Measurements from ENCODE around the gene ATXN10.
"Not testable (repeated sequence)": the region's sequence is repeated elsewhere in the genome, so short reads cannot be mapped to it uniquely, and the experiment has no call there.

Gene ATXN10

GRCh38 chr22:45784357-45785277, 113.0 kb downstream of the ATXN10 start:
- no peak for DNase-seq (ENCODE audit: low read depth in 3 of 3)

- DNase-seq (ENCODE audit: low read depth in 3 of 3) = no peak
Observed at GRCh38 chr22:45785458-45785857, 113.8 kb downstream of the ATXN10 start.

DNA sequence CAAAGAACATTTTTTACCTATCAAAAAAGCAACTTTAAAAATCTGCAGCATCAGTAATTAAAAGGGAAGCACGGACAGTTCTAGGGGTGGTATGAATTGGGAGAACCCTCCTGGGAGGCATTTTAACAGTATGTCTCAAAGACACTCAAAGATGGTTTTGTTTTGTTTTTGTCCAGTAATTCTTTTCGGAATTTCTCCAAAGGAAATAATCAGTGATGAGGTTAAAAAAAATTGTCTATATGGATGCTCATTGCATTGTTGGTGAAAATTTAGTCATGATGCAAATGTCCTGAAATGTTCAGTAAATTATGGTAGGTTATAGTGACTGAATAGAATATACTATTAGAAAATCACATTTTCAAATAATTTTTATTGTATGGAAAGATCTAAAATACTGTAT, 115.1 kb downstream of the ATXN10 start:
- DNase-seq (ENCODE audit: low read depth in 3 of 3) = no peak

DNA sequence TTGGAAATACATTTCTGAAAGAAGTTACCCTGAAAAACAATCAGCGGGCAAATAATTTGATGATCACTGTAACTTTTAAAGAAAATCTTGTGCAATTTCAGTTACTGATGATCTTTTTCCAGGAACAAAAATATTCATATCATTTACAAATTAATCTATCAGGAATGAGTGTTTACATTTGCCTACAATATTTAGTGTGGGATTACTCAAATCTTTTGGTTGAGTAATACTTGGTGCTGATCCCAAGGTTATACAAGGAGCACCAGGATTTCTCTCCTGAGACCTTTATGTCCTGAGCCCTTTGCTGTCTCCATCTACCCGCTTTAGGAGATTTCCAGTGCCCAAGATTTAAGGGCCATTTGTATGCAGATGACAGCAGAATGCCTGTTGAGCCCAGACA, 116.1 kb downstream of the ATXN10 start:
- DNase-seq (ENCODE audit: low read depth in 3 of 3) = no peak

- DNase-seq (ENCODE audit: low read depth in 3 of 3) = no peak
Observed at GRCh38 chr22:45788522-45788921, 116.9 kb downstream of the ATXN10 start.

GRCh38 chr22:45790401-45790800, 118.8 kb downstream of the ATXN10 start:
- DNase-seq (ENCODE audit: low read depth in 3 of 3) = no peak

- DNase-seq (ENCODE audit: low read depth in 3 of 3) = no peak
Observed at GRCh38 chr22:45793161-45793560, 121.5 kb downstream of the ATXN10 start.

DNA sequence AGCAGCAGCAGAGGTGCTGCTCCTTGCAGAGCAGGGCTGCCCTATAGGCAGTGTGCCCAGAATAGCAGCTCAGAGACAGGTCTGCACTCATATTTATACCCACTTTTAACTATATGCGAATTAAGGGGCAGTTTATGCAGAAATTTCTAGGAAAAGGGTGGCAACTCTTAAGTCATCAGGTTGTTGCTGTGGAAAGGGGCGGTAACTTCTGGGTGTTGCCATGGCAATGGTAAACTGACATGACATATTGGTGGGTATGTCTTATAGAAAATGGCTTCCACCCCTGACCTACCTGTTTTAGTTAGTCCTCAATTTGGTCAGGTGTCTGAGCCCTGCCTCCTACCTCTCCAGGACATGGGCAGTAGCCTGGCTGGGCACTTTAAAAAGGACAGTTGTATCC, 122.3 kb downstream of the ATXN10 start:
- no peak for DNase-seq (ENCODE audit: low read depth in 3 of 3)

DNA sequence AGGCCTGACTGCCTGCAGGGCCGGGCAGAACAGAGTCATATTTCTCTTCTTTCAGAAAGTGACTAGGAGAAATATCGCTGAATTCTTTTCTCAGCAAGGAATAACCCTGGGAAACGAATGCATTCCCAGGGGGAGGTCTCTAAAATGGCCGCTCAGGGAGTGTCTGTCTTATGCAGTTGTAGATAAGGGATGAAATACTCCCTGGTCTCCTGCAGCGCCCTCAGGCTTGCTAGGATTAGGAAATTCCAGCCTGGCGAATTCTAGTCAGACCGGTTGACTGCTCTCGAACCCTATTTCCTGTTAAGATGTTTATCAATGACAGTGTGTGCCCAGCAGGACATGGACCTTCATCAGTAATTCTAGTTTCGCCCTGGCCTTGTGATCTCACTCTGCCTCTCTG, 124.4 kb downstream of the ATXN10 start:
- DNase-seq (ENCODE audit: low read depth in 3 of 3) = not testable (repeated sequence)

GRCh38 chr22:45799291-45799690, 127.7 kb downstream of the ATXN10 start:
- DNase-seq (ENCODE audit: low read depth in 3 of 3) = no peak

DNA sequence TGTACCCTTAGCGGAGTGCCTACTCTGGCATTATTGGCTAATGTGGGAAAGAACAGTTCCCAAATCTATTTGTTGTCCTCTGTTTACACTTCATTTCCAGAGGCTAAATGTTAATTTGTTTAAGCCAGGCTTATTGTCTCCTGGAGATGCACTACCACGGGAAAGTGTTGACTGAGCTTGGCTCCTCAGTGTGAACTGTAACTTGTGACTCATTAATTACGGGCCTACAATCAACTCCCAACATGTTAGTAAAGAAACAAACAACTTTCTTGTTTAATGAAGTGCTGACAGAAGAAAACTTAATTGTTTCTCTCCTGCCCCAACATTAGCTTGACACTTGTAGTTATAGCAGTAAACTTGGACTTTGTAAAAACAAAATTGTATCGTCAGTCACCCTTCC, 130.4 kb downstream of the ATXN10 start:
- no peak for DNase-seq (ENCODE audit: low read depth in 3 of 3)

GRCh38 chr22:45804319-45804985, 132.8 kb downstream of the ATXN10 start:
- no peak for DNase-seq (ENCODE audit: low read depth in 3 of 3)

DNA sequence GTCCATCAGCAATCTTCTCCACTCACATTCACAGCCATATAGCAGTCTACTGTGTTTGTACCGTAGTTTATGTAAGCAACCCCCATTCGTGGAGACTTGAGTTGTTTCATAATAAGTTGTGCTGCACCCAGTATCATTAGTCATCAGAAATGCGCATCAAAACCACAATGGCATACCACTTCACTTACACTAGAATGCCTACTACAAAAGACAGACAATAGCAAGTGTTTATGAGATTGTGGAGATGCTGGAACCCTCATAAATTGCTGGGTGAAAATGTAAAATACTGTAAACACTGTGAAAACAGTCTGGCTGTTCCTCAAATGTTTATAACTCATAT, 133.3 kb downstream of the ATXN10 start:
- no peak for DNase-seq (ENCODE audit: low read depth in 3 of 3)

GRCh38 chr22:45805413-45805812, 133.8 kb downstream of the ATXN10 start:
- no peak for DNase-seq (ENCODE audit: low read depth in 3 of 3)

GRCh38 chr22:45807156-45807915, 135.7 kb downstream of the ATXN10 start:
- no peak for DNase-seq (ENCODE audit: low read depth in 3 of 3)

GRCh38 chr22:45812910-45813309, 141.3 kb downstream of the ATXN10 start:
- no peak for DNase-seq (ENCODE audit: low read depth in 3 of 3)

DNA sequence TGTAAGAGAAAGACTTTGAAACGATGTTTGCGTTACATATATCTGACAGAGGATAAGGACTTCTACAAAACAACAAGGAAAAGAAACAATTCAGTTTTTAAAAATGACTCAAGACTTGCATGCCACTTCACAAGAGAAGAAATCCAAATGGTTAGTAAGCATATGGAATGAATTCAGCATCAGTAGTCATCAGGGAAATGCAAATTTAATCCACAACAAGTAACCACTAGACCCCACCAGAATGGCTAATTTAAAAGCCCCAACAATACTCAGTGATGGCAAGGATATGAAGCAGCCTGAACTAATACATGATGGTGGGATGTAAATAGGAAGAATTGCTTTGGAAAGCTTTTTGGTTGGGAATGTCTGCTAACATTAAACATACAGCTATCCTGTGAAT, 142.6 kb downstream of the ATXN10 start:
- no peak for DNase-seq (ENCODE audit: low read depth in 3 of 3)

DNA sequence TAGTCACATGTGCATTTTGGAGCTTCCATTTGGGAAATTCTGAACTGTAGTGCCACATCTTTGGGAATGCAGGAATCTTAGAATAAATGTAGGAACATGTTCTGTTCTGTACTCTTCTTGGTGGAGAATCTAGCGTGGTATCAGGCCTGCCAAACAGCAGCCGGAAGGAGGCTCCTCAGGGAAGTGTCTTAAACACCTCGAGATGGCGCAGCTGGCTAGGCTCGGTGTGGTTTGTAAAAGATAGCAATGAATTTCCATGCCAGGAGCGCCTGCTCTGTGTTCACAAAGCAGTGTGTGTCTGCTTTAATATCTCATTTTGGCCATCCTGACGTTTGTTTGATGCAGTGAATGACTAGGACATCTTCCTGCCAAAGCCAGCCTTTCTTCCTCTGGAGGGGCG, 145.1 kb downstream of the ATXN10 start:
- DNase-seq (ENCODE audit: low read depth in 3 of 3) = no peak

- DNase-seq (ENCODE audit: low read depth in 3 of 3) = no peak
Observed at GRCh38 chr22:45817745-45818423, 146.2 kb downstream of the ATXN10 start.

DNA sequence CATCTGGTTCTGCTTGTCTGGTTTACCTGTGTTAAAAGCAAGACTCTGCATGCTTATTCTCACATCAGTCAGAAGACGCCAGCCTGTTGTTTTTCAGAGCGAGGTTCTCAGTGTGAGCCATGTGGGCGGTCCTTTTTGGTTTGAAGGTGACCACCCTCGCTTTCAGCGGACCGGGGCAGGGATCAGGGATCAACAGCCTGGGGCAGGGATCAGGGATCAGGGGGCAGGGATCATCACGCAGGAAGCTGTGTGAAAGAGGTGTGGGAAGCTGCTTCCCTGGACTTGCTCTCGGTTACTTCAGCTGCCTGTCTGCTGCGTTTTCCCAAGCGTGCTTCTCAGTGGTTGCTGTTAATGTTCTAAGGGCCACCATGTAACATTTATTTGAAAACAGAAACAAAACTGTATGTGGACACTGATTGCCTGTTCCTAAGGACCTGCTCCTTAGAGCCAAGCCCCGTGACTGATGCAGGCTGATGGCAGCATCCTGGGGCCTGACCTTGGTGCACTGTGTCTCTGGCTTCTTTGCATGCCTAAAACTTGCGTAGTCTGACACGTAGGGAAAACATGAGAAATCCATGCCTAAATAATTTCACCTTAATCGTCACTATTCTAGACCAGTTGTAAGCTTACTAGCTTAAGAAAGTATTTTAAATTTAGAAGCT, 146.9 kb downstream of the ATXN10 start:
- no peak for DNase-seq (ENCODE audit: low read depth in 3 of 3)

DNA sequence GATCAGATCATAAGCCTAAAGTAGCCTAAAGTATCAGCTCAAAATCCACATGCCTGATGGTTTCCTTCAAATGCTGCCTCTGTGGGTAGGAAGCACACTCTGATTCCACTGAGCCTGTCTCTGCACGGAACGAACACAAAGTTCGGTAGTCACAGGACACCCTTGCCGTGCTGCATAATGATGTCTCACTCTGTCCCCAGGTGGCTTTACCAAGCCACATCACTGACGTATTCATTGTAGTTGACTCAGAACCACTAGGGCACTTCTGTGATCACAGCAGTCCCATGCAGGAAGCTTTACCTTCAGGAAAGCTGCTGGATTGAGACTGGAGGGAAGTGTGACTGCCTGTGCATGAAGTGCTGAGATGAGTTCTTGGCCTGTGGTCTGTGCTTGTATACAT, 147.7 kb downstream of the ATXN10 start:
- no peak for DNase-seq (ENCODE audit: low read depth in 3 of 3)

All from stimulated activated CD4-positive, alpha-beta T cell treated with anti-CD3 and anti-CD28 coated beads, TNF-alpha, amount 100 ng/mL, for 4 hours (primary cell).